Measurements from ENCODE around the gene ZNF214.
"Not testable (repeated sequence)": the region's sequence is repeated elsewhere in the genome, so short reads cannot be mapped to it uniquely, and the experiment has no call there.

Gene ZNF214

DNA sequence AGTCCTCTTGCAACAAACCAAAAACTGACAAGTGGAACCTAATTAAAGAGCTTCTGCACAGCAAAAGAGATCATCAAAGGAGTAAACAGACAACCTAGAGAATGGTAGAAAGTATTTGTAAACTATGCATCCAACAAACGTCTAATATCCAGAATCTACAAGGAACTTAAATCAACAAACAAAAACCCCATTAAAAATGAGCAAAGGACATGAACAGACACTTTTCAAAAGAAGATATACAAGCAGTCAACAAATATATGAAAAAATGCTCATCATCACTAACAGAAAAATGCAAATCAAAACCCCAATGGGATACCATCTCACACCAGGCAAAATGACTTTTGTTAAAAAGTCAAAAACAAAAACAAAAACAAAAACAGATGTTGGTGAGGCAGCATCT, 33.7 kb downstream of the ZNF214 start:
- DNase-seq: no peak

DNA sequence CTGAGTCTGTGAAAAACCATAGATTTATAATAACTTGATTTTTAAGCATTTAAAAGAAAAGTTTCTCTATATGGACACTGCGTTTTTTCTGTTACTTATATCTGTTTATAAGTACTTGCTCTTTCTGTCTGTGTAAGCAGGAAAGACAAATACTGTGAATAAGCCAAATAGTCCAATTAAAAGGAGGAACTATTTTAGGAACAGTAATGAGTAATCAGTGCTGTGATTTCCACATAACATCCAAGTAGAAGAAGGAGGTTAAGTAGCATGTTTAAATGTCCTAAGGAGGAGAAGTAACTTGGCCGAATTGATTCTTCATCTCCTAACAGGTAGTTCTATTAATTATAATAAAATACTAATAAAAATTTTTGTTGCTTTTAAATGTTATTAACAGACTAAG, 40.8 kb downstream of the ZNF214 start:
- DNase-seq: no peak

DNA sequence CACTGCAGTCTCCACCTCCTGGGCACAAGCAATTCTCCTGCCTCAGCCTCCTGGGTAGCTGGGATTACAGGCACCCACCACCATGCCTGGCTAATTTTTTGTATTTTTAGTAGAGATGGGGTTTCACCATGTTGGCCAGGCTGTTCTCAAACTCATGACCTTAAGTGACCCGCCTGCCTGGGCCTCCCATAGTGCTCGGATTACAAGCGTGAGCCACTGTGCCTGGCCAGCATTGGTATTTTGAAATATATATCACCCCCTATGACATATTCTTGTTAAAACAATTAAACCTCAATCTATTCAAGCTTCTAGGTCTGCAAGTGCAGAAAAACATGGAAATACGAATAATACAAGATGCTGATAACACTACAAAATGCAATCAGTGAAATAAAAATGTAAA, 50.3 kb downstream of the ZNF214 start:
- DNase-seq: not testable (repeated sequence)

DNA sequence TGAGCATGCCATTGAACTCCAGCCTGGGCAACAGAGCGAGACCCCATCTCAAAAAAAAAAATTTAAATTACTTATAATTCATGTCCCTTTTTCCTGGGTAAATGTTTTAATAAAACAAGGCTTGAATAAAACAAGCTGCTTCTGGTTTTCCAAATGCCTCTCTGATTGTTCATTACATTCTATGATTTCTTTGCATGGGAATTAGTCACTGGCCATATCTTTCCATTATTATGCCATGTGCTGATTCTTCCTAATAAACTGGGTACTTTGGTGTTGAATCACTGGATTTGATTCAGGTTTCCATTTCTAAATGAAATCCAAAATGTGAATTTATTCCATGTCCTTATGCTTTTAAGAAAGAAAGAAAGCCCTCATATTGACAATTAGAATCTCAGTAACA, 51.3 kb downstream of the ZNF214 start:
- DNase-seq: no peak

DNA sequence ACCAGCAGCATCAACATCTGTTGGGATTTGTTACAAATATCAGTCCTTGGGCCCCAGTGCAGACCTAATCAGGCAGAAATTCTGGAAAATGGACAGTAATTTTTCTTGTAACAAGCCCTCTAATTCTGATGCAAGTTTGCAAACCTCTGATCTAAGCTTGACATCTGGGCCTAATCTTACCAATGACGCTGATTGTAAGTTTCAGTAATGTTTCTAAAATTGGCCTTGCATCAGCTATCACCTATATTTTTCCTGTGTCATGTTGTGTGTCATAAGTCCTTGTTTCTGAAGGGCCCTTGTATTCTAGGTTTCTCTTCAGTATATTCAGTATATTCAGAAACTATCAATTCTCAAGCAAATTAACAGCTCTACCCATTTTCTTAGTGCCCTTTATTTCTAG, 57.5 kb downstream of the ZNF214 start:
- no peak for DNase-seq

DNA sequence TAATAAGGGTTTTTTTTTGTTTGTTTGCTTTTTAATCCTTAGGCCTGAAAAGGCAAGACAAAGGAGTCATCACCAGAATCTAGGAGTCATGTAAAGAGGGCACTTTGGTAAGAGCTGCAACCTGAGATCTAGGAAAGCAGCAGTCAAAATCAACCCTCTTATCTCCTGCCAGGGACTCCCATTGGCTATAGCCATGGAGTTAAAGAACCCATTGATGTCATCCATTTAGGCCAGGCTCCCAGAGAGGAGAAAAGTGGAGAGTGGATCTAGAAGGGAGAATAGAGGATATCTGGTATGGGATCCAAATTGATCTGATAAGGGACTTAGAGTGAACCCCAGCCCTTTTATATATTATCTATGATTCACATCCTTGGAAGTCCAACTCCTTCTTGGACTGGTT, 58.0 kb downstream of the ZNF214 start:
- DNase-seq: no peak

DNA sequence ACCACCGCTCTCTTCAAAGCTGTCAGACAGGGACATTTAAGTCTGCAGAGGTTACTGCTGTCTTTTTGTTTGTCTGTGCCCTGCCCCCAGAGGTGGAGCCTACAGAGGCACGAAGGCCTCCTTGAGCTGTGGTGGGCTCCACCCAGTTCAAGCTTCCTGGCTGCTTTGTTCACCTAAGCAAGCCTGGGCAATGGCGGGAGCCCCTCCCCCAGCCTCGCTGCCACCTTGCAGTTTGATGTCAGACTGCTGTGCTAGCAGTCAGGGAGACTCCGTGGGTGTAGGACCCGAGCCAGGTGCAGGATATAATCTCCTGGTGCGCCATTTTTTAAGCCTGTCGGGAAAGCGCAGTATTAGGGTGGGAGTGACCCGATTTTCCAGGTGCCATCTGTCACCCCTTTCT, 65.9 kb downstream of the ZNF214 start:
- DNase-seq: not testable (repeated sequence)

All from CD4-positive, alpha-beta T cell treated with Interleukin-1 beta for 1 hour (primary cell).